Chondrocyte (in vitro differentiated cells): ENCODE measurements around the gene KDM4B. TPM values are rescaled to one million over a fixed set of nuclear protein-coding genes. Genes with fewer than 3 reads are reported as not detected.

Experiments
- DNase-seq: peaks from one replicate; pipeline ENCODE4 v3.0.0; 2021; ENCODE audit warnings: mixed read lengths, low spot score
- H3K27ac Mint-ChIP-seq: one replicate; pipeline ENCODE4 v1.8.0; 2021; ENCODE audit warnings: mild to moderate bottlenecking, moderate library complexity, mixed read lengths; ENCODE audit not compliant: unreplicated experiment
- H3K27me3 Mint-ChIP-seq: 2 replicates; pipeline ENCODE4 v1.8.0; 2021; ENCODE audit warnings: low read depth, mixed read lengths
- H3K36me3 Mint-ChIP-seq: 2 replicates; pipeline ENCODE4 v1.8.0; 2021; ENCODE audit warnings: low read depth, mixed read lengths
- H3K4me1 Mint-ChIP-seq: 2 replicates; pipeline ENCODE4 v1.8.0; 2021; ENCODE audit warnings: low read depth, mild to moderate bottlenecking, mixed read lengths
- H3K4me3 Mint-ChIP-seq: one replicate; pipeline ENCODE4 v1.8.0; 2021; ENCODE audit warnings: mild to moderate bottlenecking, moderate library complexity, mixed read lengths; ENCODE audit not compliant: unreplicated experiment
- H3K9me3 Mint-ChIP-seq: 2 replicates; pipeline ENCODE4 v1.8.0; 2021; ENCODE audit warnings: low read depth, mixed read lengths
- CTCF ChIP-seq: fragments of 200-600 bp; sonication (generic); IDR thresholded peaks from 2 replicates; pipeline ENCODE4 v1.5.0; 2021; ENCODE audit warnings: antibody characterized with exemption, mild to moderate bottlenecking, moderate library complexity
- total RNA-seq: library from RNA; stranded (reverse); gene quantifications from 3 replicates; pipeline ENCODE4 v1.2.1, GENCODE V29; 2021

KDM4B gene
- total RNA-seq, 1 donor from 2014 or later, result 52.2 TPM

- H3K4me3 Mint-ChIP-seq, result no peak overlapping the region
- no peak overlapping the region for H3K27ac Mint-ChIP-seq
- TF ChIP-seq CTCF, result no peak
- H3K4me1 Mint-ChIP-seq, result peaks cover 47% of the 10 kb centered on the region
- H3K27me3 Mint-ChIP-seq, result no peaks in the 10 kb centered on the region
- no peak for DNase-seq
- no peaks in the 10 kb centered on the region for H3K36me3 Mint-ChIP-seq
- no peaks in the 10 kb centered on the region for H3K9me3 Mint-ChIP-seq
Observed at GRCh38 chr19:4984106-4984380, 15.1 kb downstream of the KDM4B start.

GRCh38 chr19:4984438-4984990 lies 15.6 kb downstream of the KDM4B start:
- no peak overlapping the region for H3K27ac Mint-ChIP-seq
- H3K36me3 Mint-ChIP-seq, result no peaks in the 10 kb centered on the region
- H3K4me1 Mint-ChIP-seq, result peaks cover 47% of the 10 kb centered on the region

GRCh38 chr19:4985551-4985991 lies 16.7 kb downstream of the KDM4B start:
- Mint-ChIP-seq H3K27ac (no peak overlapping the region), H3K9me3 (no peaks in the 10 kb centered on the region)

More at GRCh38 chr19:4984438-4984990, 15.6 kb downstream of the KDM4B start:
- H3K9me3 Mint-ChIP-seq, result no peaks in the 10 kb centered on the region
- TF ChIP-seq CTCF, result no peak
- no peaks in the 10 kb centered on the region for H3K27me3 Mint-ChIP-seq
- no peak for DNase-seq
- no peak overlapping the region for H3K4me3 Mint-ChIP-seq

GRCh38 chr19:4986056-4986455 lies 17.1 kb downstream of the KDM4B start:
- Mint-ChIP-seq H3K27me3 (no peaks in the 10 kb centered on the region), H3K9me3 (no peaks in the 10 kb centered on the region), H3K27ac (no peak overlapping the region), H3K4me3 (no peak overlapping the region), H3K36me3 (no peaks in the 10 kb centered on the region), H3K4me1 (peaks cover 41% of the 10 kb centered on the region)
- no peak for DNase-seq
- TF ChIP-seq CTCF, result no peak

More at GRCh38 chr19:4985551-4985991, 16.7 kb downstream of the KDM4B start:
- TF ChIP-seq CTCF, result no peak
- Mint-ChIP-seq H3K27me3 (no peaks in the 10 kb centered on the region), H3K36me3 (no peaks in the 10 kb centered on the region), H3K4me3 (no peak overlapping the region), H3K4me1 (peaks cover 43% of the 10 kb centered on the region)
- DNase-seq, result no peak

GRCh38 chr19:4986471-4986891 lies 17.6 kb downstream of the KDM4B start:
- no peaks in the 10 kb centered on the region for H3K9me3 Mint-ChIP-seq
- H3K27ac Mint-ChIP-seq, result no peak overlapping the region
- H3K4me1 Mint-ChIP-seq, result peaks cover 41% of the 10 kb centered on the region
- no peak for TF ChIP-seq CTCF
- H3K27me3 Mint-ChIP-seq, result no peaks in the 10 kb centered on the region
- no peaks in the 10 kb centered on the region for H3K36me3 Mint-ChIP-seq
- H3K4me3 Mint-ChIP-seq, result no peak overlapping the region
- DNase-seq, result no peak
